Ectodermal cell (in vitro differentiated cells): ENCODE results near the gene COA8. TPM values are rescaled to one million over a fixed set of nuclear protein-coding genes. Genes with fewer than 3 reads are reported as not detected.

ENCODE experiments used
- H3K27ac ChIP-seq: 2 replicates; pipeline ENCODE4 v1.7.0; 2013; ENCODE audit warnings: mild to moderate bottlenecking, low read depth, low read length; ENCODE audit not compliant: insufficient read depth, poor library complexity, severe bottlenecking
- H3K27me3 ChIP-seq: 2 replicates; pipeline ENCODE4 v1.7.0; 2013; ENCODE audit warnings: mild to moderate bottlenecking, low read length; ENCODE audit not compliant: insufficient read depth, control insufficient read depth, poor library complexity, severe bottlenecking
- H3K36me3 ChIP-seq: one replicate; pipeline ENCODE4 v1.7.0; 2013; ENCODE audit warnings: low read length; ENCODE audit not compliant: control insufficient read depth, insufficient read depth
- H3K4me1 ChIP-seq: one replicate; pipeline ENCODE4 v1.7.0; 2013; ENCODE audit warnings: low read length; ENCODE audit not compliant: control insufficient read depth, insufficient read depth
- H3K4me3 ChIP-seq: 2 replicates; pipeline ENCODE4 v1.7.0; 2013; ENCODE audit warnings: low read depth, low read length, control low read depth; ENCODE audit not compliant: insufficient read depth
- H3K9me3 ChIP-seq: 2 replicates; pipeline ENCODE4 v1.7.0; 2013; ENCODE audit warnings: mild to moderate bottlenecking, low read length, moderate library complexity; ENCODE audit not compliant: control insufficient read depth
- WGBS, 2 experiments: methylation state at CpG; one replicate each; pipeline ENCODE4 v1.1.7; 2013; ENCODE audit warnings: missing lambda C conversion rate in 2 of 2; 5-methylcytosine and 5-hydroxymethylcytosine counted together
- polyA plus RNA-seq, 4 experiments: library from polyadenylated mRNA; stranded (reverse); fragments of 50-300 nt; gene quantifications; one replicate each; pipeline ENCODE4 v1.2.3, GENCODE V29; 2013

Gene COA8
- polyA plus RNA-seq (2013, experiment 1 of 4): 28.8 TPM
- 32.2 TPM for polyA plus RNA-seq (2013, experiment 2 of 4)
- polyA plus RNA-seq (2013, experiment 3 of 4): 31.8 TPM
- 51.8 TPM for polyA plus RNA-seq (2013, experiment 4 of 4)

- 0% methylated on average over 109 of the region's 109 CpGs for WGBS, 2 experiments
- H3K4me3 ChIP-seq: peak within 1 kb of the TSS; percentile 98
- H3K9me3 ChIP-seq: no peaks in the 10 kb centered on the region
- H3K36me3 ChIP-seq: peaks cover 9% of the 10 kb centered on the region
- H3K4me1 ChIP-seq: peaks cover 8% of the 10 kb centered on the region
- H3K27ac ChIP-seq: peak within 1 kb of the TSS; percentile 93
- H3K27me3 ChIP-seq: no peaks in the 10 kb centered on the region
Observed at GRCh38 chr14:103562429-103563225, at the start of gene COA8, which contains the start of gene BAG5. COA8 (plus strand) TSS chr14:103562960; CDS start chr14:103563002, 42 bp downstream. BAG5 (minus strand) TSS chr14:103562657; CDS start chr14:103561164, 1,493 bp downstream.

GRCh38 chr14:103514596-103515421 is 48.0 kb upstream of the COA8 start:
- H3K36me3 ChIP-seq: no peaks in the 10 kb centered on the region
- H3K4me3 ChIP-seq: no peak overlapping the region
- no peak overlapping the region for H3K27ac ChIP-seq
- peaks cover 20% of the 10 kb centered on the region for H3K4me1 ChIP-seq
- no peaks in the 10 kb centered on the region for H3K9me3 ChIP-seq
- H3K27me3 ChIP-seq: no peaks in the 10 kb centered on the region
- 89 to 91% methylated on average over 18 of the region's 18 CpGs for whole genome bisulfite sequencing, 2 experiments

GRCh38 chr14:103516426-103517173 is 46.2 kb upstream of the COA8 start:
- Histone ChIP-seq H3K27ac (no peak overlapping the region), H3K27me3 (peaks cover 7% of the 10 kb centered on the region), H3K4me3 (no peak overlapping the region), H3K4me1 (peaks cover 31% of the 10 kb centered on the region), H3K36me3 (no peaks in the 10 kb centered on the region), H3K9me3 (no peaks in the 10 kb centered on the region)
- 88 to 89% methylated on average over 9 of the region's 10 CpGs for WGBS, 2 experiments

- Histone ChIP-seq H3K27ac (no peak overlapping the region), H3K27me3 (peaks cover 12% of the 10 kb centered on the region), H3K4me3 (no peak overlapping the region), H3K4me1 (peaks cover 31% of the 10 kb centered on the region), H3K36me3 (no peaks in the 10 kb centered on the region), H3K9me3 (no peaks in the 10 kb centered on the region)
- WGBS, 2 experiments: 94% methylated on average over 10 of the region's 10 CpGs
Observed at GRCh38 chr14:103517174-103517566, 45.6 kb upstream of the COA8 start.

GRCh38 chr14:103517721-103518421 is 44.9 kb upstream of the COA8 start:
- peaks cover 31% of the 10 kb centered on the region for H3K4me1 ChIP-seq
- no peak overlapping the region for H3K27ac ChIP-seq
- peaks cover 18% of the 10 kb centered on the region for H3K27me3 ChIP-seq
- H3K9me3 ChIP-seq: no peaks in the 10 kb centered on the region
- no peak overlapping the region for H3K4me3 ChIP-seq
- WGBS, 2 experiments: 76% methylated on average over 20 of the region's 20 CpGs
- no peaks in the 10 kb centered on the region for H3K36me3 ChIP-seq

- H3K4me1 ChIP-seq: peaks cover 36% of the 10 kb centered on the region
- H3K27ac ChIP-seq: no peak overlapping the region
- no peaks in the 10 kb centered on the region for H3K9me3 ChIP-seq
- H3K27me3 ChIP-seq: peaks cover 24% of the 10 kb centered on the region
- no peak overlapping the region for H3K4me3 ChIP-seq
- 63 to 64% methylated on average over 9 of the region's 9 CpGs for WGBS, 2 experiments
- H3K36me3 ChIP-seq: no peaks in the 10 kb centered on the region
Observed at GRCh38 chr14:103518422-103519042, 44.2 kb upstream of the COA8 start.

GRCh38 chr14:103519043-103519836 is 43.5 kb upstream of the COA8 start:
- Histone ChIP-seq H3K27me3 (peaks cover 31% of the 10 kb centered on the region), H3K9me3 (no peaks in the 10 kb centered on the region), H3K4me3 (no peak overlapping the region), H3K36me3 (no peaks in the 10 kb centered on the region), H3K4me1 (peaks cover 38% of the 10 kb centered on the region), H3K27ac (no peak overlapping the region)
- WGBS, 2 experiments: 85 to 88% methylated on average over 13 of the region's 13 CpGs

GRCh38 chr14:103519837-103520212 is 42.9 kb upstream of the COA8 start:
- no peaks in the 10 kb centered on the region for H3K36me3 ChIP-seq
- H3K9me3 ChIP-seq: no peaks in the 10 kb centered on the region
- H3K27ac ChIP-seq: no peak overlapping the region
- peaks cover 43% of the 10 kb centered on the region for H3K4me1 ChIP-seq
- 93 to 94% methylated on average over 22 of the region's 22 CpGs for WGBS, 2 experiments
- H3K4me3 ChIP-seq: no peak overlapping the region
- peaks cover 37% of the 10 kb centered on the region for H3K27me3 ChIP-seq
